H9 (cell line): ENCODE measurements around the gene MALAT1. TPM values are rescaled to one million over a fixed set of nuclear protein-coding genes. Genes with fewer than 3 reads are reported as not detected.
A peak's percentile ranks its signal among the peaks of the same experiment; 100 is the strongest.

Source experiments
- DNase-seq: peaks from one replicate; pipeline ENCODE4 v3.0.0-alpha.2; 2017
- H2AFZ ChIP-seq: one replicate; pipeline ENCODE4 v1.6.1; 2013; ENCODE audit warnings: mild to moderate bottlenecking, low read length, control low read depth, moderate library complexity
- H2AK5ac ChIP-seq: 2 replicates; pipeline ENCODE4 v1.6.1; 2013; ENCODE audit warnings: low read length, control low read depth, mixed read lengths; ENCODE audit not compliant: insufficient read length
- H2BK120ac ChIP-seq: one replicate; pipeline ENCODE4 v1.6.1; 2013; ENCODE audit warnings: low read depth, mild to moderate bottlenecking, low read length, control low read depth, inconsistent platforms; ENCODE audit not compliant: poor library complexity, severe bottlenecking
- H2BK12ac ChIP-seq: 2 replicates; pipeline ENCODE4 v1.6.1; 2013; ENCODE audit warnings: low read length, control low read depth, mixed read lengths, low read depth; ENCODE audit not compliant: insufficient read length
- H2BK15ac ChIP-seq: 2 replicates; pipeline ENCODE4 v1.6.1; 2013; ENCODE audit warnings: low read depth, low read length, control low read depth
- H2BK20ac ChIP-seq: one replicate; pipeline ENCODE4 v1.6.1; 2013; ENCODE audit warnings: low read depth, mild to moderate bottlenecking, low read length, control low read depth, inconsistent platforms; ENCODE audit not compliant: poor library complexity, severe bottlenecking
- H2BK5ac ChIP-seq: 2 replicates; pipeline ENCODE4 v1.6.1; 2013; ENCODE audit warnings: low read length, control low read depth, mixed read lengths; ENCODE audit not compliant: insufficient read length
- H3K14ac ChIP-seq: 2 replicates; pipeline ENCODE4 v1.6.1; 2013; ENCODE audit warnings: low read length, control low read depth; ENCODE audit not compliant: insufficient read depth
- H3K18ac ChIP-seq: 2 replicates; pipeline ENCODE4 v1.6.1; 2013; ENCODE audit warnings: low read depth, mild to moderate bottlenecking, mixed read lengths, low read length, control low read depth; ENCODE audit not compliant: insufficient read length
- H3K23ac ChIP-seq: 2 replicates; pipeline ENCODE4 v1.6.1; 2013; ENCODE audit warnings: low read length, control low read depth, mixed read lengths, low read depth; ENCODE audit not compliant: insufficient read length
- H3K23me2 ChIP-seq: 2 replicates; pipeline ENCODE4 v1.6.1; 2013; ENCODE audit warnings: low read depth, mild to moderate bottlenecking, mixed read lengths, low read length, control low read depth; ENCODE audit not compliant: insufficient read length, poor library complexity, severe bottlenecking
- H3K27ac ChIP-seq: 2 replicates; pipeline ENCODE4 v1.5.1; 2013; ENCODE audit warnings: low read length, control low read depth, mixed read lengths, low read depth; ENCODE audit not compliant: insufficient read length
- H3K27me3 ChIP-seq: 2 replicates; pipeline ENCODE4 v1.6.1; 2013; ENCODE audit warnings: low read length, control low read depth, inconsistent platforms; ENCODE audit not compliant: insufficient read depth
- H3K4ac ChIP-seq: 2 replicates; pipeline ENCODE4 v1.6.1; 2013; ENCODE audit warnings: low read depth, mild to moderate bottlenecking, control low read depth, inconsistent platforms, low read length, moderate library complexity
- H3K4me1 ChIP-seq: 2 replicates; pipeline ENCODE4 v1.6.1; 2013; ENCODE audit warnings: low read length, control low read depth, inconsistent platforms; ENCODE audit not compliant: insufficient read depth
- H3K4me2 ChIP-seq: 2 replicates; pipeline ENCODE4 v1.6.1; 2013; ENCODE audit warnings: low read length, control low read depth, mixed read lengths; ENCODE audit not compliant: insufficient read length, insufficient read depth
- H3K56ac ChIP-seq: 2 replicates; pipeline ENCODE4 v1.6.1; 2013; ENCODE audit warnings: low read depth, mild to moderate bottlenecking, mixed read lengths, low read length, control low read depth; ENCODE audit not compliant: insufficient read length
- H3K79me1 ChIP-seq: 2 replicates; pipeline ENCODE4 v1.6.1; 2013; ENCODE audit warnings: low read depth, mild to moderate bottlenecking, moderate library complexity, low read length, control low read depth, inconsistent platforms; ENCODE audit not compliant: insufficient read depth, poor library complexity, severe bottlenecking
- H3K79me2 ChIP-seq: 2 replicates; pipeline ENCODE4 v1.6.1; 2013; ENCODE audit warnings: low read length, control low read depth, inconsistent platforms; ENCODE audit not compliant: insufficient read depth
- H3K9ac ChIP-seq: 2 replicates; pipeline ENCODE4 v1.6.1; 2013; ENCODE audit warnings: low read length, control low read depth, mixed read lengths; ENCODE audit not compliant: insufficient read length; ENCODE audit errors: extremely low read depth
- H3K9me3 ChIP-seq: one replicate; pipeline ENCODE4 v1.6.1; 2013; ENCODE audit warnings: low read depth, low read length, inconsistent platforms; ENCODE audit not compliant: control insufficient read depth
- H3T11ph ChIP-seq: one replicate; pipeline ENCODE4 v1.6.1; 2013; ENCODE audit warnings: mild to moderate bottlenecking, low read length, control low read depth, inconsistent platforms
- H4K20me1 ChIP-seq: one replicate; pipeline ENCODE4 v1.6.1; 2013; ENCODE audit not compliant: control insufficient read depth, insufficient read length, insufficient read depth
- H4K5ac ChIP-seq: 2 replicates; pipeline ENCODE4 v1.6.1; 2013; ENCODE audit warnings: low read depth, mild to moderate bottlenecking, mixed read lengths, low read length, control low read depth; ENCODE audit not compliant: insufficient read length
- H4K8ac ChIP-seq: replicated peaks from 2 replicates; pipeline ENCODE4 v1.6.1; 2013; ENCODE audit warnings: low read length, control low read depth, mixed read lengths, low read depth; ENCODE audit not compliant: insufficient read length
- H4K91ac ChIP-seq: 2 replicates; pipeline ENCODE4 v1.6.1; 2013; ENCODE audit warnings: low read depth, mild to moderate bottlenecking, moderate library complexity, mixed read lengths, low read length, control low read depth; ENCODE audit not compliant: insufficient read length
- H3K27ac Mint-ChIP-seq, 3 experiments: 2 replicates in 2 of 3; 3 replicates in 1 of 3; pipeline ENCODE4 v1.8.0; 2020 to 2021; ENCODE audit warnings: mixed read lengths in 3 of 3, mild to moderate bottlenecking in 1 of 3, moderate library complexity in 1 of 3
- H3K27me3 Mint-ChIP-seq: 2 replicates; pipeline ENCODE4 v1.8.0; 2021; ENCODE audit warnings: low read depth, mild to moderate bottlenecking, moderate library complexity, mixed read lengths
- H3K36me3 Mint-ChIP-seq, 3 experiments: 2 replicates in 2 of 3; 3 replicates in 1 of 3; pipeline ENCODE4 v1.8.0; 2020 to 2021; ENCODE audit warnings: low read depth in 3 of 3, mixed read lengths in 3 of 3; ENCODE audit not compliant: insufficient read depth in 1 of 3
- H3K4me1 Mint-ChIP-seq, 2 experiments: 2 replicates each; pipeline ENCODE4 v1.8.0; 2020; ENCODE audit warnings: mixed read lengths in 2 of 2
- H3K4me3 Mint-ChIP-seq, 2 experiments: 2 replicates in 1 of 2; 3 replicates in 1 of 2; pipeline ENCODE4 v1.8.0; 2020 to 2021; ENCODE audit warnings: mild to moderate bottlenecking in 2 of 2, mixed read lengths in 2 of 2, moderate library complexity in 1 of 2
- H3K9me3 Mint-ChIP-seq, 2 experiments: 2 replicates in 1 of 2; 3 replicates in 1 of 2; pipeline ENCODE4 v1.8.0; 2020; ENCODE audit warnings: mild to moderate bottlenecking in 2 of 2, mixed read lengths in 2 of 2, moderate library complexity in 1 of 2
- CTCF ChIP-seq: fragments of 200-600 bp; sonication (generic); conservative IDR thresholded peaks from 3 replicates; pipeline ENCODE4 v1.8.0; 2021; ENCODE audit warnings: antibody characterized with exemption, mild to moderate bottlenecking
- WGBS: extraction: QIAGEN DNeasy Blood & Tissue Kit; methylation state at CpG from one replicate; pipeline ENCODE4 v1.1.7; 2013; ENCODE audit warnings: missing lambda C conversion rate, low lambda C conversion rate, mixed read lengths; ENCODE audit not compliant: insufficient read length; ENCODE audit errors: extremely low coverage; 5-methylcytosine and 5-hydroxymethylcytosine counted together
- total RNA-seq: library from RNA; stranded (reverse); gene quantifications from 2 replicates; pipeline ENCODE4 v1.2.1, GENCODE V29; 2021

Gene MALAT1
- total RNA-seq, 1 experiment from 2014 or later, result 1,934 TPM

GRCh38 chr11:65500387-65501185 is 1.7 kb downstream of the MALAT1 start:
- peaks cover 27% of the 10 kb centered on the region for H3K23me2 ChIP-seq
- no peak overlapping the region for H2BK12ac ChIP-seq
- H3K4me1 ChIP-seq, result no peaks in the 10 kb centered on the region; the same call in 1 of the 2 replicates
- Mint-ChIP-seq H3K4me1 (peaks cover 30 to 50% of the 10 kb centered on the region in 2 experiments), H3K9me3 (peaks cover 2 to 3% of the 10 kb centered on the region in 2 experiments; a peak in 3 of 5 replicates), H3K27me3 (no peaks in the 10 kb centered on the region), H3K4me3 (no peak overlapping the region), H3K27ac (no peak overlapping the region; a peak in 1 of 7 replicates), H3K36me3 (peaks cover 0 to 22% (median 20%) of the 10 kb centered on the region in 3 experiments; a peak in 5 of 7 replicates)
- no peak overlapping the region for H3K56ac ChIP-seq
- DNase-seq, result no peak
- H2BK20ac ChIP-seq, result no peak overlapping the region
- H3K27ac ChIP-seq, result peak overlapping the region; percentile 53
- H3K18ac ChIP-seq, result peak overlapping the region; percentile 52
- no peak overlapping the region for H2AFZ ChIP-seq
- peak overlapping the region; percentile 97 for H3K9ac ChIP-seq
- H4K5ac ChIP-seq, result no peak overlapping the region
- H2BK5ac ChIP-seq, result peak overlapping the region; percentile 43
- peaks cover 42% of the 10 kb centered on the region for H3K79me2 ChIP-seq
- no peaks in the 10 kb centered on the region for H3K27me3 ChIP-seq
- H3K23ac ChIP-seq, result no peak overlapping the region
- H2AK5ac ChIP-seq, result no peak overlapping the region
- no CpG with 5 or more reads among the region's 20 CpGs for WGBS
- no peaks in the 10 kb centered on the region for H3K79me1 ChIP-seq
- H4K91ac ChIP-seq, result no peak overlapping the region
- no peak overlapping the region for H4K8ac ChIP-seq
- no peak overlapping the region for H3T11ph ChIP-seq
- no peak overlapping the region for H2BK120ac ChIP-seq
- H3K9me3 ChIP-seq, result no peaks in the 10 kb centered on the region
- H4K20me1 ChIP-seq, result no peaks in the 10 kb centered on the region
- H3K4ac ChIP-seq, result no peak overlapping the region
- no peak for TF ChIP-seq CTCF
- peak overlapping the region; percentile 95 for H3K4me2 ChIP-seq
- peak overlapping the region; percentile 90 for H3K14ac ChIP-seq
- H2BK15ac ChIP-seq, result no peak overlapping the region
